Epithelial cell of esophagus (primary cell): ENCODE results near the gene TMPRSS2.

Experiments
- DNase-seq: peaks from one replicate; pipeline ENCODE4 v3.0.0; 2010; ENCODE audit warnings: low read depth
- H3K4me3 ChIP-seq: 2 replicates; pipeline ENCODE4 v1.5.1; 2011; ENCODE audit warnings: mild to moderate bottlenecking, low read length, control low read depth
- TF ChIP-seq, protein P1 (sequence below): IDR thresholded peaks from 2 replicates; pipeline ENCODE4 v1.5.1; 2011; ENCODE audit warnings: low read depth, mild to moderate bottlenecking, low read length, control low read depth, inconsistent platforms; ENCODE audit not compliant: insufficient read depth; ENCODE audit errors: missing control alignments

The TMPRSS2 gene

DNA sequence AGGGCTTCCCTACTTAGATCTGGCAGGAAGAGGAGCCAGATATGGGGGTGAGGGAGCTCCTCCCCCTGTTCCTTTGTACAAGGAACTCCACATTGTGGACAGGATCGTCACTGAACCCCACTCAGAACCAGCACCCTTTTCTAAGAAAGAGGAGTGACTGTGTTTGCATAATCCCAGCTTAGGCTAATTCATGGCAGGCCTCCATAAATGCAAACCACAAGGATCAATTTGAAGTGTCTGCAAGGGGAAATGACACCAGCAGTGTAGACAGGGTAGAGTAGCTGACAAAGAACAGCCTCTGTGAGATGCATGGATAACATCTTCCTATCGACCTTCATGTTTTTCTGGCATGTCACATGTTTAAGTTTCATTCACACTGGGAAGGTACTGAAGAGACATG is 70.2 kb downstream of the TMPRSS2 start:
- no peak for DNase-seq
- TF ChIP-seq, protein P1, sequence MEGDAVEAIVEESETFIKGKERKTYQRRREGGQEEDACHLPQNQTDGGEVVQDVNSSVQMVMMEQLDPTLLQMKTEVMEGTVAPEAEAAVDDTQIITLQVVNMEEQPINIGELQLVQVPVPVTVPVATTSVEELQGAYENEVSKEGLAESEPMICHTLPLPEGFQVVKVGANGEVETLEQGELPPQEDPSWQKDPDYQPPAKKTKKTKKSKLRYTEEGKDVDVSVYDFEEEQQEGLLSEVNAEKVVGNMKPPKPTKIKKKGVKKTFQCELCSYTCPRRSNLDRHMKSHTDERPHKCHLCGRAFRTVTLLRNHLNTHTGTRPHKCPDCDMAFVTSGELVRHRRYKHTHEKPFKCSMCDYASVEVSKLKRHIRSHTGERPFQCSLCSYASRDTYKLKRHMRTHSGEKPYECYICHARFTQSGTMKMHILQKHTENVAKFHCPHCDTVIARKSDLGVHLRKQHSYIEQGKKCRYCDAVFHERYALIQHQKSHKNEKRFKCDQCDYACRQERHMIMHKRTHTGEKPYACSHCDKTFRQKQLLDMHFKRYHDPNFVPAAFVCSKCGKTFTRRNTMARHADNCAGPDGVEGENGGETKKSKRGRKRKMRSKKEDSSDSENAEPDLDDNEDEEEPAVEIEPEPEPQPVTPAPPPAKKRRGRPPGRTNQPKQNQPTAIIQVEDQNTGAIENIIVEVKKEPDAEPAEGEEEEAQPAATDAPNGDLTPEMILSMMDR: no peak
- no peak overlapping the region for H3K4me3 ChIP-seq

DNA sequence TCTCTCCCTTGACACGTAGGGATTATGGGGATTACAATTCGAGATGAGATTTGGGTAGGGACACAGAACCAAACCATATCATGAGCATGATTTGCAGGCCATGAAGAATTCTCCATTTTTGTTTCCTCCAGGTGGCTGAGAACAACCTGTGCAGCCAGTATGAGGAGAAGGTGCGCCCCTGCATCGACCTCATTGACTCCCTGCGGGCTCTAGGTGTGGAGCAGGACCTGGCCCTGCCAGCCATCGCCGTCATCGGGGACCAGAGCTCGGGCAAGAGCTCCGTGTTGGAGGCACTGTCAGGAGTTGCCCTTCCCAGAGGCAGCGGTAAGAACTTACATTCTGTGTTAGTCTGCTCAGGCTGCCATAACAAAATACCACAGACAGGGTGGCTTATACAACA is 72.3 kb downstream of the TMPRSS2 start:
- TF ChIP-seq, protein P1: no peak
- no peak overlapping the region for H3K4me3 ChIP-seq

DNA sequence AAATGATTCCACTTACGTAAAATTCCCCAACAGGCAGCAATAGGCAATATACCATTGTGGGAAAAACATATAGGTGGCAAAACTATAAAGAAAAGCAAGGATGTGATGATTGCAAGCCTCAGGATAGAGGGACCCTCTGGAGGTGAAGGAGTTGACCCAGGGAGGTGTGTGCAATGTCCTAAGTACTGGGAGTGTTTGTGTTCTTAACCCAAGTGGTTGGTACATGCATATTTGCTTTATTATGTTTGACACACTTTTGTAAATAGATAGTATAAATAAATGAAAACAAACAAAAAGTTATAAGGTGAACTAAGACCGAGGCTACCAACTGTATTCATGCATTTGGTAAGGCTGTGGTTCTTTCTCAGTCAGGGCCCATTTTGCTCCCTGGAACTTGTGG is 74.4 kb downstream of the TMPRSS2 start:
- DNase-seq: no peak
- TF ChIP-seq, protein P1: no peak

More for the DNA sequence above, 72.3 kb downstream of the TMPRSS2 start:
- no peak for DNase-seq

DNA sequence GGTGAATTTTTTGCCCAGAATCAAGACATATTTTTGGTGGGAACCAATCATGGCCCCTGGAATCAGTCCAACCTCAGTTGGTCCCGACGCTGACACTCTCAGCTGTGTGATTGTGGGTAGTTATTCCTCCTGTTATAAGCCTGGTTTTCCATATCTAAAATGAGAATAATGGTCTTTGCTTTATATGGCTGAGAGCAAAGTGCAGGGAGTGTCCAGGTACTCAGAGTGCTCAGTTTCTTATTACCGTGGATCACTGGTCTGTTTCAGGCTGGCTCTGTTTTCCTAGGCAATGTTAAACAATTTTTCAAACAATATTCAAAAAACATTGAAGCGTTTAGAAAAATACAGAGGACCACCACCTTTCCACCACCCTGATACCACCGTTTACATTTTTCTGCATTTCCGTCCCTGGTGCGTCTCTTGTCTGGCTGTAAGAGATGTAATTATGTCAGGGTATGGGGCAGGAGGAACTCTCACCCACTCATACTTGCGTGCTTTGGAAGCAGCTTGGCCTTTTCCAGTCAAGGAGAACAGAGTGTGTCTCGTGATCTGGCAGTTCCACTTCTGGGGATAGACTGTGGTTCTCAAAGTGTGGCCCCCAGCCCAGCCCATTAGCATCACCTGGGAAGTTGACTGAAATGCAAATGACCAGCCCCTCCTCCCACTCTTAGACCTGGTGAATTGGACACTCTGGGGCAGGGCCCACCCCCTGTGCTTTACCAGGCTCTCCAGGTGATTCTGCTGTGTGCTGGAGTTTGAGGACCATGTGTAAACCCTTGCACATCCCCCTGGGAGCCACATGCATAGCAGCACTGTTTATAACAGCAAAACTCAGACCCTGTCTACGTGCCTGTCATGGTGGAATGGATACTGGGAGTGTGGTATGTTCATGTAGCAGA is 75.1 kb downstream of the TMPRSS2 start:
- TF ChIP-seq, protein P1: no peak
- DNase-seq: no peak
- no peak overlapping the region for H3K4me3 ChIP-seq

More for the DNA sequence above, 74.4 kb downstream of the TMPRSS2 start:
- H3K4me3 ChIP-seq: no peak overlapping the region

- TF ChIP-seq, protein P1: no peak
- no peak for DNase-seq
Measured at GRCh38 chr21:41431788-41432548, 76.0 kb downstream of the TMPRSS2 start.

DNA sequence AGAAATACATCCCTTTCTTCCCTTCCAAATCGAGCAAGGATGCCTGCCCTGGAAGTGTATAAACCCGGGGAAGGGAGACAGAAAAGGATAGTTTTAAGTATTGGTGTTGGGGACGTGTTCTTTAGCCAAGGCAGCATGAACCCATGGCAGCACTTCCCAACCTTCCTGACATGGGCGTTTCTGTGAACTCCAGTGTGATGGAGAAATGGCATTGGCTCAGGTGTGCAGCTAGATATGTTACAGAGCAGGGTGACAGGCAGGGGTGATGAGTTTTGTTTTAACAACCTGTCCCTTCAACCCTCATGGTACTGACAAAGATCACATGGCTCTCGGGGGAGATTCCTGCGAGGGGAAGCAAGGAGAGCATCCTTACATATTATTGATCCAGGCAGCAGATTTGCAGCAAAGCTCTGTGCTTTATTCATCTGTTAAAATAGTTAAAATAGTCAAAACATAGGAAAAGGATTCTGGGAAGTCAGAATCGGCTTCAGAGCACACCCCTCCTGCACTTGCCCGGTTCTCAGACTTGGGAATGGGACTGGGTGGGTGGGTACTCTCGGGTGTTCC is 78.0 kb downstream of the TMPRSS2 start:
- H3K4me3 ChIP-seq: no peak overlapping the region
- TF ChIP-seq, protein P1: no peak
- no peak for DNase-seq

More at GRCh38 chr21:41431788-41432548, 76.0 kb downstream of the TMPRSS2 start:
- H3K4me3 ChIP-seq: no peak overlapping the region
